Left ventricle myocardium inferior (tissue), 1 donor: Measurements from ENCODE around the gene KCTD2. TPM values are rescaled to one million over a fixed set of nuclear protein-coding genes. Genes with fewer than 3 reads are reported as not detected.
A peak's percentile ranks its signal among the peaks of the same experiment; 100 is the strongest.
"Not testable (repeated sequence)": the region's sequence is repeated elsewhere in the genome, so short reads cannot be mapped to it uniquely, and the experiment has no call there.

ENCODE experiments used
- DNase-seq: peaks from one replicate; pipeline ENCODE4 v3.0.0-alpha.2; 2020
- H3K27ac ChIP-seq: fragments of 200-600 bp; replicated peaks from 2 replicates; pipeline ENCODE4 v1.8.0; 2021
- H3K27me3 ChIP-seq: fragments of 200-600 bp; 2 replicates; pipeline ENCODE4 v1.8.0; 2021; ENCODE audit warnings: low read depth
- H3K36me3 ChIP-seq: fragments of 200-600 bp; 2 replicates; pipeline ENCODE4 v1.8.0; 2021
- H3K4me1 ChIP-seq: fragments of 200-600 bp; 2 replicates; pipeline ENCODE4 v1.8.0; 2021
- H3K4me3 ChIP-seq: fragments of 200-600 bp; 2 replicates; pipeline ENCODE4 v1.8.0; 2021; ENCODE audit warnings: mild to moderate bottlenecking, moderate library complexity
- H3K9me3 ChIP-seq: fragments of 200-600 bp; replicated peaks from 2 replicates; pipeline ENCODE4 v1.8.0; 2021
- CTCF ChIP-seq: fragments of 200-600 bp; IDR thresholded peaks from 2 replicates; pipeline ENCODE4 v1.8.0; 2021; ENCODE audit warnings: antibody characterized with exemption, mild to moderate bottlenecking, borderline replicate concordance
- intact Hi-C: fragments of 100-400 bp; cut with micrococcal nuclease; formaldehyde crosslinking; loops from one replicate; pipeline ENCODE4 v1.11.0; 2022
- total RNA-seq: library from RNA; stranded (reverse); fragmentation: NEBNext Ultra II Directional; extraction: Animal tissue kit (Norgen Biotek cat#: 25700); gene quantifications from one replicate; pipeline ENCODE4 v1.2.1, GENCODE V29; 2021
- donor health status: DM: no; HTN: yes; CAD: no; lungs with severe emphysema.

Gene KCTD2
- total RNA-seq, 1 donor from 2014 or later, result 23.1 TPM

- no peak for DNase-seq
- peaks cover 33% of the 10 kb centered on the region for H3K36me3 ChIP-seq
- H3K9me3 ChIP-seq, result no peaks in the 10 kb centered on the region
- no peaks in the 10 kb centered on the region for H3K27me3 ChIP-seq
- no peak overlapping the region for H3K4me3 ChIP-seq
- intact Hi-C loops, result no loop called here
- H3K4me1 ChIP-seq, result peaks cover 51% of the 10 kb centered on the region
- no peak for TF ChIP-seq CTCF
- H3K27ac ChIP-seq, result no peak overlapping the region
Measured at GRCh38 chr17:75044716-75045115, 2.3 kb upstream of the KCTD2 start.

- H3K9me3 ChIP-seq, DNase-seq, intact Hi-C loops, H3K27me3 ChIP-seq: not testable (repeated sequence)
- Histone ChIP-seq H3K36me3 (peaks cover 33% of the 10 kb centered on the region), H3K4me3 (peak overlapping the region; percentile 99), H3K4me1 (peaks cover 52% of the 10 kb centered on the region), H3K27ac (peak overlapping the region; percentile 100)
Measured at GRCh38 chr17:75045946-75046406, 1.0 kb upstream of the KCTD2 start.

- intact Hi-C loops, result no loop called here
Measured at GRCh38 chr17:75047398-75048098, 523 bp downstream of the KCTD2 start.

GRCh38 chr17:75048249-75048878 is 1.3 kb downstream of the KCTD2 start:
- H3K27me3 ChIP-seq, result no peaks in the 10 kb centered on the region
- H3K36me3 ChIP-seq, result peaks cover 27% of the 10 kb centered on the region
- DNase-seq, result no peak
- intact Hi-C loops, result no loop called here
- H3K4me1 ChIP-seq, result peaks cover 49% of the 10 kb centered on the region
- no peaks in the 10 kb centered on the region for H3K9me3 ChIP-seq
- TF ChIP-seq CTCF, result no peak
- H3K27ac ChIP-seq, result peak overlapping the region; percentile 100
- peak overlapping the region; percentile 99 for H3K4me3 ChIP-seq

More at GRCh38 chr17:75047398-75048098, 523 bp downstream of the KCTD2 start:
- peak overlapping the region; percentile 99 for H3K4me3 ChIP-seq
- H3K36me3 ChIP-seq, result peaks cover 19% of the 10 kb centered on the region
- H3K27ac ChIP-seq, result peak overlapping the region; percentile 100
- no peaks in the 10 kb centered on the region for H3K27me3 ChIP-seq
- peaks cover 52% of the 10 kb centered on the region for H3K4me1 ChIP-seq
- no peaks in the 10 kb centered on the region for H3K9me3 ChIP-seq
- DNase-seq, result peak; percentile 42
- no peak for TF ChIP-seq CTCF

GRCh38 chr17:75049057-75049456 is 2.0 kb downstream of the KCTD2 start:
- intact Hi-C loops, result no loop called here
- H3K27ac ChIP-seq, result peak overlapping the region; percentile 100
- H3K4me3 ChIP-seq, result peak overlapping the region; percentile 99
- peaks cover 34% of the 10 kb centered on the region for H3K36me3 ChIP-seq
- no peaks in the 10 kb centered on the region for H3K9me3 ChIP-seq
- no peak for DNase-seq
- H3K27me3 ChIP-seq, result no peaks in the 10 kb centered on the region
- peaks cover 48% of the 10 kb centered on the region for H3K4me1 ChIP-seq
- no peak for TF ChIP-seq CTCF

GRCh38 chr17:75049706-75050105 is 2.7 kb downstream of the KCTD2 start:
- Histone ChIP-seq H3K27me3 (no peaks in the 10 kb centered on the region), H3K27ac (no peak overlapping the region), H3K4me3 (no peak overlapping the region), H3K36me3 (peaks cover 40% of the 10 kb centered on the region), H3K4me1 (peaks cover 44% of the 10 kb centered on the region), H3K9me3 (no peaks in the 10 kb centered on the region)
- no peak for DNase-seq
- no peak for TF ChIP-seq CTCF
- intact Hi-C loops, result no loop called here
